Activated naive CD4-positive, alpha-beta T cell treated with anti-CD3 and anti-CD28 coated beads for 36 hours (primary cell): ENCODE data around the gene HAS3. TPM values are rescaled to one million over a fixed set of nuclear protein-coding genes. Genes with fewer than 3 reads are reported as not detected.
"Not testable (repeated sequence)": the region's sequence is repeated elsewhere in the genome, so short reads cannot be mapped to it uniquely, and the experiment has no call there.

ENCODE experiments used
- CTCF ChIA-PET: fragments of 350-600 bp; sonication (Branson Sonifier 250); formaldehyde crosslinking; loops from one replicate; lab custom pipeline; 2021; ENCODE audit warnings: antibody characterized with exemption; lab: Charles Lee
- DNase-seq: peaks from one replicate; pipeline ENCODE4 v3.0.0-alpha.2; 2020
- H3K27ac Mint-ChIP-seq: one replicate; pipeline ENCODE4 v1.8.0; 2021; ENCODE audit warnings: mild to moderate bottlenecking, mixed read lengths
- H3K27me3 Mint-ChIP-seq: one replicate; pipeline ENCODE4 v1.8.0; 2021; ENCODE audit warnings: low read depth, mixed read lengths
- H3K36me3 Mint-ChIP-seq: one replicate; pipeline ENCODE4 v1.8.0; 2021; ENCODE audit warnings: low read depth, mixed read lengths
- H3K4me1 Mint-ChIP-seq: one replicate; pipeline ENCODE4 v1.8.0; 2021; ENCODE audit warnings: low read depth, mixed read lengths
- H3K4me3 Mint-ChIP-seq: one replicate; pipeline ENCODE4 v1.8.0; 2021; ENCODE audit warnings: mild to moderate bottlenecking, moderate library complexity, mixed read lengths
- H3K9me3 Mint-ChIP-seq: one replicate; pipeline ENCODE4 v1.8.0; 2021; ENCODE audit warnings: mixed read lengths
- intact Hi-C: fragments of 100-400 bp; cut with micrococcal nuclease; formaldehyde crosslinking; loops from one replicate; pipeline ENCODE4 v1.15.1; 2023
- total RNA-seq, 2 experiments: library from RNA; stranded (reverse); gene quantifications; one replicate each; pipeline ENCODE4 v1.2.3, GENCODE V29; 2021

The HAS3 gene
- total RNA-seq: under 1 TPM; 0.20 to 0.31 TPM

GRCh38 chr16:69105501-69106361, at the start of gene HAS3:
Gene HAS3, plus strand, starts transcription at chr16:69105653. Its CDS starts 3,743 bp downstream, at chr16:69109396.
- H3K4me3 Mint-ChIP-seq: peak within 1 kb of the TSS; percentile 79
- intact Hi-C loops: loop anchor here (1.0 to 5.0 kb wide), 4 partner anchors 203 to 578 kb away; no protein-coding TSS in a partner anchor
- no peaks in the 10 kb centered on the region for H3K9me3 Mint-ChIP-seq
- peaks cover 9% of the 10 kb centered on the region for H3K36me3 Mint-ChIP-seq
- H3K27ac Mint-ChIP-seq: peak within 1 kb of the TSS; percentile 26
- H3K27me3 Mint-ChIP-seq: peaks cover 26% of the 10 kb centered on the region
- DNase-seq: peak; percentile 60
- CTCF ChIA-PET: interaction anchor here (0.7 to 1.4 kb wide), 4 partner anchors 12 to 577 kb away, joined by 3 to 4 read pairs (median 4); no protein-coding TSS in a partner anchor
- H3K4me1 Mint-ChIP-seq: peaks cover 21% of the 10 kb centered on the region

GRCh38 chr16:69055980-69056379, 49.5 kb upstream of the HAS3 start:
- H3K36me3 Mint-ChIP-seq: no peaks in the 10 kb centered on the region
- no peak overlapping the region for H3K4me3 Mint-ChIP-seq
- no peak overlapping the region for H3K27ac Mint-ChIP-seq
- intact Hi-C loops: no loop called here
- CTCF ChIA-PET: interaction anchor here (0.6 to 1.4 kb wide), 2 partner anchors 173 to 465 kb away, joined by 4 to 5 read pairs; no protein-coding TSS in a partner anchor
- no peaks in the 10 kb centered on the region for H3K9me3 Mint-ChIP-seq
- no peaks in the 10 kb centered on the region for H3K4me1 Mint-ChIP-seq
- DNase-seq: no peak
- no peaks in the 10 kb centered on the region for H3K27me3 Mint-ChIP-seq

GRCh38 chr16:69056421-69056820, 49.0 kb upstream of the HAS3 start:
- DNase-seq: no peak
- Mint-ChIP-seq H3K4me1 (no peaks in the 10 kb centered on the region), H3K9me3 (no peaks in the 10 kb centered on the region), H3K27me3 (no peaks in the 10 kb centered on the region), H3K27ac (no peak overlapping the region), H3K4me3 (no peak overlapping the region), H3K36me3 (no peaks in the 10 kb centered on the region)
- CTCF ChIA-PET: interaction anchor here (0.6 to 1.4 kb wide), 3 partner anchors 174 to 466 kb away, joined by 3 to 5 read pairs (median 4); no protein-coding TSS in a partner anchor
- intact Hi-C loops: no loop called here

- Mint-ChIP-seq H3K27ac (no peak overlapping the region), H3K27me3 (no peaks in the 10 kb centered on the region), H3K36me3 (no peaks in the 10 kb centered on the region), H3K9me3 (no peaks in the 10 kb centered on the region), H3K4me1 (no peaks in the 10 kb centered on the region), H3K4me3 (no peak overlapping the region)
- CTCF ChIA-PET: interaction anchor here (0.6 kb wide), 1 partner anchor 1641 kb away, joined by 3 read pairs; the partner anchor contains the start of gene ZDHHC1
- DNase-seq: no peak
- intact Hi-C loops: no loop called here
These were observed 47.8 kb upstream of the HAS3 start for GRCh38 chr16:69057400-69058378.

GRCh38 chr16:69063491-69063890, 42.0 kb upstream of the HAS3 start:
- H3K4me1 Mint-ChIP-seq, H3K36me3 Mint-ChIP-seq, H3K4me3 Mint-ChIP-seq, H3K9me3 Mint-ChIP-seq, H3K27me3 Mint-ChIP-seq, H3K27ac Mint-ChIP-seq, intact Hi-C loops, CTCF ChIA-PET, DNase-seq: not testable (repeated sequence)

- Mint-ChIP-seq H3K27ac (no peak overlapping the region), H3K27me3 (no peaks in the 10 kb centered on the region), H3K4me3 (no peak overlapping the region), H3K9me3 (no peaks in the 10 kb centered on the region), H3K36me3 (no peaks in the 10 kb centered on the region), H3K4me1 (no peaks in the 10 kb centered on the region)
- intact Hi-C loops: no loop called here
- no peak for DNase-seq
- CTCF ChIA-PET: no interaction called here
These were observed 41.2 kb upstream of the HAS3 start for GRCh38 chr16:69064124-69064763.

- intact Hi-C loops: no loop called here
- DNase-seq: no peak
- Mint-ChIP-seq H3K9me3 (no peaks in the 10 kb centered on the region), H3K27ac (no peak overlapping the region), H3K4me1 (no peaks in the 10 kb centered on the region), H3K4me3 (no peak overlapping the region), H3K36me3 (no peaks in the 10 kb centered on the region), H3K27me3 (no peaks in the 10 kb centered on the region)
- CTCF ChIA-PET: no interaction called here
These were observed 40.6 kb upstream of the HAS3 start for GRCh38 chr16:69064764-69065313.

GRCh38 chr16:69069504-69069903, 35.9 kb upstream of the HAS3 start:
- H3K4me1 Mint-ChIP-seq: no peaks in the 10 kb centered on the region
- H3K4me3 Mint-ChIP-seq: no peak overlapping the region
- H3K36me3 Mint-ChIP-seq: no peaks in the 10 kb centered on the region
- CTCF ChIA-PET: no interaction called here
- no peaks in the 10 kb centered on the region for H3K9me3 Mint-ChIP-seq
- H3K27me3 Mint-ChIP-seq: no peaks in the 10 kb centered on the region
- no peak overlapping the region for H3K27ac Mint-ChIP-seq
- no peak for DNase-seq
- intact Hi-C loops: no loop called here

- Mint-ChIP-seq H3K27ac (no peak overlapping the region), H3K36me3 (no peaks in the 10 kb centered on the region), H3K4me1 (no peaks in the 10 kb centered on the region), H3K4me3 (no peak overlapping the region), H3K27me3 (no peaks in the 10 kb centered on the region), H3K9me3 (no peaks in the 10 kb centered on the region)
- no peak for DNase-seq
- intact Hi-C loops: no loop called here
- CTCF ChIA-PET: interaction anchor here (1.0 kb wide), 1 partner anchor 52 kb away, joined by 6 read pairs; no protein-coding TSS in a partner anchor
These were observed 34.4 kb upstream of the HAS3 start for GRCh38 chr16:69071036-69071435.

- intact Hi-C loops: no loop called here
- no peaks in the 10 kb centered on the region for H3K9me3 Mint-ChIP-seq
- CTCF ChIA-PET: no interaction called here
- H3K36me3 Mint-ChIP-seq: no peaks in the 10 kb centered on the region
- H3K27ac Mint-ChIP-seq: no peak overlapping the region
- H3K27me3 Mint-ChIP-seq: no peaks in the 10 kb centered on the region
- no peaks in the 10 kb centered on the region for H3K4me1 Mint-ChIP-seq
- DNase-seq: no peak
- H3K4me3 Mint-ChIP-seq: no peak overlapping the region
These were observed 32.8 kb upstream of the HAS3 start for GRCh38 chr16:69072640-69072974.

- CTCF ChIA-PET: interaction anchor here (0.7 kb wide), 1 partner anchor 118 kb away, joined by 3 read pairs; no protein-coding TSS in a partner anchor
- no peak for DNase-seq
- intact Hi-C loops: no loop called here
These were observed 32.2 kb upstream of the HAS3 start for GRCh38 chr16:69073181-69073702.

More at GRCh38 chr16:69073181-69073702, 32.2 kb upstream of the HAS3 start:
- H3K27me3 Mint-ChIP-seq: no peaks in the 10 kb centered on the region
- H3K27ac Mint-ChIP-seq: no peak overlapping the region
- H3K4me3 Mint-ChIP-seq: no peak overlapping the region
- H3K4me1 Mint-ChIP-seq: no peaks in the 10 kb centered on the region
- H3K9me3 Mint-ChIP-seq: no peaks in the 10 kb centered on the region
- H3K36me3 Mint-ChIP-seq: no peaks in the 10 kb centered on the region
